Measurements from ENCODE around the gene PLPP1.

DNA sequence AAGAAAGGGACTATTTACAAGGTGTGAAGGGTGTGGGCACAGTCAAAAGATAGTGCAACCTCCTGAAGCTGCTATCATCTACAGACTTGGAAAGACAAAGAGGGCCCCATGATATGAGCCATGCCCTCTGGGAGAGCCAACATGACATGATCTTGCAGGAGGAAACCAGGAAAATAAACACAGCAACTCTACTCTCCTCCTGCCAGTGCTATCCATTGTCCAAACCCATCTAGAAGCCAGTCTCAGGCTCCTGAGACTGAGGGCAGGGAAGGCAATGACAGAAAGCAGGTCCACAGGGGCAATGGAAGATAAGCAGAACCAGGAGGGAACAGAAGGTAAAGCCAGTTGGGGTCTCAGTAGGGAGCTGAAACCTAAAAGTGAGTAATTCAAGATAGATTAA is 37.1 kb downstream of the PLPP1 start:
- no peak for TF ChIP-seq POLR2A (IDR thresholded peaks at IDR 0.05)
- TF ChIP-seq, protein P1, sequence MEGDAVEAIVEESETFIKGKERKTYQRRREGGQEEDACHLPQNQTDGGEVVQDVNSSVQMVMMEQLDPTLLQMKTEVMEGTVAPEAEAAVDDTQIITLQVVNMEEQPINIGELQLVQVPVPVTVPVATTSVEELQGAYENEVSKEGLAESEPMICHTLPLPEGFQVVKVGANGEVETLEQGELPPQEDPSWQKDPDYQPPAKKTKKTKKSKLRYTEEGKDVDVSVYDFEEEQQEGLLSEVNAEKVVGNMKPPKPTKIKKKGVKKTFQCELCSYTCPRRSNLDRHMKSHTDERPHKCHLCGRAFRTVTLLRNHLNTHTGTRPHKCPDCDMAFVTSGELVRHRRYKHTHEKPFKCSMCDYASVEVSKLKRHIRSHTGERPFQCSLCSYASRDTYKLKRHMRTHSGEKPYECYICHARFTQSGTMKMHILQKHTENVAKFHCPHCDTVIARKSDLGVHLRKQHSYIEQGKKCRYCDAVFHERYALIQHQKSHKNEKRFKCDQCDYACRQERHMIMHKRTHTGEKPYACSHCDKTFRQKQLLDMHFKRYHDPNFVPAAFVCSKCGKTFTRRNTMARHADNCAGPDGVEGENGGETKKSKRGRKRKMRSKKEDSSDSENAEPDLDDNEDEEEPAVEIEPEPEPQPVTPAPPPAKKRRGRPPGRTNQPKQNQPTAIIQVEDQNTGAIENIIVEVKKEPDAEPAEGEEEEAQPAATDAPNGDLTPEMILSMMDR (IDR thresholded peaks at IDR 0.05) = no peak

All from testis (tissue), 2 donors.